Stimulated activated CD4-positive, alpha-beta T cell treated with anti-CD3 and anti-CD28 coated beads, Interleukin-4, amount 100 ng/mL, for 24 hours (primary cell): Measurements from ENCODE around the gene PPP2R3C.
"Not testable (repeated sequence)": the region's sequence is repeated elsewhere in the genome, so short reads cannot be mapped to it uniquely, and the experiment has no call there.

Experiments used
- DNase-seq: peaks from one replicate; pipeline ENCODE4 v3.0.0-alpha.2; 2020

The PPP2R3C gene

GRCh38 chr14:35121887-35122695, at the start of gene PPP2R3C, which contains the start of gene PRORP:
TSS of gene PPP2R3C (minus strand) at chr14:35121990. CDS start at chr14:35121959, 31 bp downstream.
TSS of gene PRORP (plus strand) at chr14:35122552. CDS start at chr14:35123246, 694 bp downstream.
- peak; percentile 91 for DNase-seq

- no peak for DNase-seq
Measured at GRCh38 chr14:35167496-35167895, 45.7 kb upstream of the PPP2R3C start.

GRCh38 chr14:35164849-35165248, 43.1 kb upstream of the PPP2R3C start:
- DNase-seq, result no peak

- DNase-seq, result no peak
Measured at GRCh38 chr14:35163384-35163783, 41.6 kb upstream of the PPP2R3C start.

- DNase-seq, result peak; percentile 35
Measured at GRCh38 chr14:35161231-35161630, 39.4 kb upstream of the PPP2R3C start.

GRCh38 chr14:35159742-35160409, 38.1 kb upstream of the PPP2R3C start:
- DNase-seq, result no peak

GRCh38 chr14:35158951-35159653, 37.3 kb upstream of the PPP2R3C start:
- DNase-seq, result no peak

GRCh38 chr14:35158491-35158890, 36.7 kb upstream of the PPP2R3C start:
- no peak for DNase-seq

GRCh38 chr14:35155962-35156361, 34.2 kb upstream of the PPP2R3C start:
- no peak for DNase-seq

- DNase-seq, result no peak
Measured at GRCh38 chr14:35154016-35154415, 32.2 kb upstream of the PPP2R3C start.

- not testable (repeated sequence) for DNase-seq
Measured at GRCh38 chr14:35152531-35152930, 30.7 kb upstream of the PPP2R3C start.

GRCh38 chr14:35149239-35149638, 27.4 kb upstream of the PPP2R3C start:
- DNase-seq, result no peak

- DNase-seq, result no peak
Measured at GRCh38 chr14:35147711-35148110, 25.9 kb upstream of the PPP2R3C start.

- no peak for DNase-seq
Measured at GRCh38 chr14:35147186-35147585, 25.4 kb upstream of the PPP2R3C start.

- DNase-seq, result no peak
Measured at GRCh38 chr14:35146711-35147149, 24.9 kb upstream of the PPP2R3C start.

- no peak for DNase-seq
Measured at GRCh38 chr14:35144029-35144428, 22.2 kb upstream of the PPP2R3C start.

- DNase-seq, result no peak
Measured at GRCh38 chr14:35140718-35141581, 19.2 kb upstream of the PPP2R3C start.

- DNase-seq, result no peak
Measured at GRCh38 chr14:35138585-35138984, 16.8 kb upstream of the PPP2R3C start.

GRCh38 chr14:35134329-35135123, 12.7 kb upstream of the PPP2R3C start:
- no peak for DNase-seq

GRCh38 chr14:35133542-35134328, 11.9 kb upstream of the PPP2R3C start:
- DNase-seq, result no peak

- DNase-seq, result no peak
Measured at GRCh38 chr14:35124127-35124526, 2.3 kb upstream of the PPP2R3C start.
